ENCODE results near the gene HCFC1.

Gene HCFC1

DNA sequence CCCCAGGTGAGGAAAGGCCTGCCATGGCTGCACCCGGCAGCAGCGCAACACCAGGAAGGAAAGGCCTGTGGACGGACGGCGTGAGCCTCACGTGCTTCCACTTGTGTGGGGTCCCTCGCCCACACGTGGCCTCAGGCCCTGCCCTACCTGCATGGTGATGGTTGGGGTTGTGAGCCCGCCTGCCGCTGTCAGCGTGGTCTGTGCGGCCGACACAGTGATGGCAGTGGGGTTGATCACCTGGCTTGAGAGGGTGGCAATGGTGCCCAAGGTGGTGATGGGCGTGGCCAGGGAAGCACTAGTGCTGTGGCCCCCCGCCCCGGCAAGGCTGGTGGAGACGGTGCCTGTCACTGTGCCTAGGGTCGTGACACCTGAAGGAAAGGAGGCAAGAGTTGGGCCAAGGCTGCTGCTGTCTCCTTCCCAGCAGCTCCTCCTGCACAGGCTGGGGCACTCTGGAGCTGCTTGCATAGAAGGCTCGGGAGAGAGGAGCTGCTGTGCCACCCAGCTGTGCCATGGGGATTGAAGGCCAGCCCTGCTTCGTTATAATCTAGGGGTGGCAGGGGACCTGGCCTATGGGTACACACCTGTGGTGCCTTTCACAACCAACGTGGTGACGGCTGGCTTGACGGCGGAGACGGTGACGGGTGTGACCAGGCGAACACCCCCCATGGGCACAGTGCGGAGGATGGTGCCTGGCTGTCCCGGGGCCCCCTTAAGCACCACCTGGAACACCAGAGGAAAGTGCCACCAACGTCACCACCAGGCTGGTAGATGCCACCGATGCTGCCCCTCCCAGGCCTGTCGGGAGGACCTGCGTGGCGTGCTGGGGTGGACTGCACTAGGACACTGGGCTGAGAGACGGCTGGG, 15.3 kb downstream of the HCFC1 start:
- DNase-seq = no peak

DNA sequence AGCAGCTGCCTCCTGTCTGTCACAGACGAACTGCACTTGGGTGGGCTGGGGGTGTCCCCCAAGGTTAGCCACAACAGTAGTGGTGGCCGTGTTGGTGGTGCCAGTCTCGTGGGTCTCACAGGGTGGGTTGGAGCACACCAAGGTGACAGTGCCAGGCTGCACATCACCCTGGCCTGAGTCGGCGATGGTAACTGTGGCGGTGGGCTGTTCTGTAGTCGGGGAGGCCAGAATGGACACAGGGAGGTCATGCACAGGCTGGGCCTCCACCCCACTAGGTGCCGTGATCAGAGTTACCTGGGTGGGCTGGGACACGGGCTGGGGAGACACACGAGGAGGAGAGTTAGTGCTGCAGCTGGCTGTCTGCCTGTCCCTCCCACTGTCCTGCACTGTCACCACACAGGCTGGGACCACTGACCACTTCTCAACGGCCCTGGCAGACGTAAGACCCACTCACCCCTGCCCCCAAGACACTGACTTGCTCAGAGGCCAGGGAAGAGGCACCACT, 16.3 kb downstream of the HCFC1 start:
- no peak for DNase-seq

DNA sequence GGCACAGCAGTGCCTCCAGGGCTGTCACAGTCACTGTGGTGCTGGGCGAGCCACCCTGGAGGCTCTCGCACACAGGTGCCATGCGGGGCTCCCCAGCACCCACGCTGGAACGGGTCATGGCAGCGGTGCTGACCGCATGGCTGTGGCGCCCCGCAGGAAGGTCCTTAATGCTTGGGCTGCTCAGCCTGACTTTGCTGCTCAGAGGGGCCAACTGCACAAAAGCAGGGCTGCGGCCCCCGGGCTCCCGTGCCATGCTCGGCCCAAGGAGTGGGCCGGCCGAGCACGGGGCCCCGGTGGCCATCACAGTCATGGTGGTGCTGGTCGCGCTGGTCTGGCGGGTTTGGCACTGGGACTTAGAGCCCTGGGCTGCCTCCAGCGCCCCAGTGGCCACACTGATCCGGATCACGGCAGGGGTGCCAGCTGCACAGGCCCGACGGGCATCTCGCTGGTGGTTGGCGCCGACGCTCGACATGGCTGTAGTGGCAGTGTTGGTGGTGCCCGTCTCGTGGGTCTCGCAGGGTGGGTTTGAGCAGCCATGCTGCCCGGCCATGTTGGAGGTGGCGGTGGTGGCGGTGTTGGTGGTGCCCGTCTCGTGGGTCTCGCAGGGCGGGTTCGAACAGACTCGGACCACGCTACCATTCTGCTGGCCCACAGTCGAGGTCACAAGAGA, 16.9 kb downstream of the HCFC1 start:
- DNase-seq = no peak

DNA sequence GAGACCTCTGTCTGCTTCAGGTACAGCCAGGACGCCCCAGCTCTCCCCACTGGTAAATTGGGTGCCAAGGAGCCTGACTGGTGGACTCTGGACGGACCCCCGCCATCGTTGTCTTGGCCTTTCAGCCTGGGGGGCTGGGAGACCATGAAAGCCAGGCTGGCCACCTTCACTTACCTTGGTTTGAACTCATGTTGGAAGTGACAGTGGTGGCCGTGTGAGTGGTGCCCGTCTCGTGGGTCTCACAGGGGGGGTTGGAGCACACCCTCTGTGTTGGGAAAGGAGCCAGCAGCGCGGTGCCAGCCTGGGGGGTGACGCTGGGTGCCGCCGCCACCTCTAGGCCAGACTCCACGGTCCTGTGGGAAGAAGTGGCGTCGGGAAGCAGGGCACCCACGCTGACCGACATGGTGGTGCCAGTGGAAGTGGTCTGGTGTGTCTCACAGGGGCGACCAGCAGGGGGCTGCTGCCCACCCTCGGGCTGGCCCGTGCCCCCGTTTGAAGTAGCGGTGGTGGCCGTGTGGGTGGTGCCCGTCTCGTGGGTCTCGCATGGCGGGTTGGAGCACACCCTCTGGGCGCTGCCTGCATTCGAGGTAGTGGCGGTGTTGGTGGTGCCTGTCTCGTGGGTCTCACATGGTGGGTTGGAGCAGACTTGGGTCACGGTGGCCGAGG, 17.6 kb downstream of the HCFC1 start:
- DNase-seq = no peak

DNA sequence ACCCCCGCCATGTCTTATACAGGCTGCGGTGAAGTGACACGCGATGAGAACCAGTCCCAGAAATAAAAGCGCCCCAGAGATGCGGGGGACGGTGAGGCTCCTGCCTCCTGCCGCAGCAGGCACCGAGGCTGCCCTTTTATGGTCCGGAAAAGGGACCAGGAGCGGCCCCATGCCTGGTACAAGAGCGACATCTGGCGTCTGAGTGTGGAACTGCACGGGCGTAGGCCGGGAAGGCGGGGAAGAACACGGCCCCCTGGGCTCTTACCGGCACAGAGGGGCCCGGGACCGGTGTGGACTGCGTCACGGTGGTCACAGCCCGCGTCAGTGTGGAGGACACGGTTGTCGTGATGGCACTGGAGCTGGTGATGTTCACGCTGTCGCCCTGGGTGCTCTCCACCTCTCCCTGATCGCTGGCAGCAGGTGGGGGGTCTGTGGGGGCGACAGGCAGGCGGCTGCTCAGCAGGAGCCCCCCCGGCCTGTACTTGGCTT, 18.2 kb downstream of the HCFC1 start:
- no peak for DNase-seq

DNA sequence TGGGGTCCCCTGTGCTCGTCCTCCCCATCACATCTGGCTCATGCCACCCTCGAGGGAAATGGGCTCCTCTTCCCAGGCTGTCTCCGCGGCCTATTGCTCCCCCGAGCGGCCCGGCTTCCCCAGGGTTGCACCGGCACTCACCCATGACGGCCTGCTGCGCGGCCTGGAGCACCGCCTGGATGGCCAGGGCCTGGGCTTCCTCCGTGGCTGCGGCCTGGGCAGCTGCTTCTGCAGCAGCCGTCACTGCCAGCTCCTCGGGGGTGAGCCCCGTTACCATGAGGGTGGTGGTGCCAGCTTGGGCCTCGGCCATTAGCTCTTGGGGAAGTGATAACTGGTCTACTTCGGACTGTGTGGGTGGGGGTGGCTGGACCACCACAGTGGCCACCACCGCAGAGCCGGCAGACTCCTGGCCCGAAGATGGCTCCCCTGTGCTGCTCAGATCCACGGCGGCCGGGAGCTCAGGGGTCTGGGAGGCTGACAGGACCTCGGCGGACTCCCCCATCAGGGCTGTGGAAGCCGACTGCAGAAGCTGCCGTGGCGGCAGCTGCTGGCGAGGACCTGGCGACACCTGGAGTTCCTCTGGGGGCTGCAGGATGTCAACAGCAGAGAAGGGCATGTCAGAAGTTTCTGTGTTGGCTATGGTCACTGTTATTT, 19.1 kb downstream of the HCFC1 start:
- DNase-seq = no peak

- DNase-seq = no peak
Measured at GRCh38 chrX:153951683-153952372, 19.8 kb downstream of the HCFC1 start.

DNA sequence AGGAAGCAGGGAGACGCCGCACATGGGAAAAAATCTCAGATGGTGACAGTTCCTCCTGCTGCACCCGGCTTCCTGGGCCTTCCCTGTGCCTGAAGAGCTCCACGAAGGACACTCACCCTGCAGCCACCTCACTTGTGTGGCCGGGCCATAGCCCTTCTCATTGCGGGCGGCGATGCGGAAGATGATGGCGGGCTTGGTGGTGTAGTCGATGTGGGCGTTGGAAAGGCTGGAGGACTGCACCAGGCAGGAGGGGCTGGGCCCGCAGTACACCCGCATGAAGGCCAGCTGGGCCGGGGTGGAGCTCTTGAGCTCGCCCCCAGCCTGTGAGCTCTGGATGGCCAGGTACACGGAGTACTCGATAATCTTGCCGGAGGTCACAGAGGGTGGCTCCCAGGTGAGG, 21.5 kb downstream of the HCFC1 start:
- DNase-seq = no peak

DNA sequence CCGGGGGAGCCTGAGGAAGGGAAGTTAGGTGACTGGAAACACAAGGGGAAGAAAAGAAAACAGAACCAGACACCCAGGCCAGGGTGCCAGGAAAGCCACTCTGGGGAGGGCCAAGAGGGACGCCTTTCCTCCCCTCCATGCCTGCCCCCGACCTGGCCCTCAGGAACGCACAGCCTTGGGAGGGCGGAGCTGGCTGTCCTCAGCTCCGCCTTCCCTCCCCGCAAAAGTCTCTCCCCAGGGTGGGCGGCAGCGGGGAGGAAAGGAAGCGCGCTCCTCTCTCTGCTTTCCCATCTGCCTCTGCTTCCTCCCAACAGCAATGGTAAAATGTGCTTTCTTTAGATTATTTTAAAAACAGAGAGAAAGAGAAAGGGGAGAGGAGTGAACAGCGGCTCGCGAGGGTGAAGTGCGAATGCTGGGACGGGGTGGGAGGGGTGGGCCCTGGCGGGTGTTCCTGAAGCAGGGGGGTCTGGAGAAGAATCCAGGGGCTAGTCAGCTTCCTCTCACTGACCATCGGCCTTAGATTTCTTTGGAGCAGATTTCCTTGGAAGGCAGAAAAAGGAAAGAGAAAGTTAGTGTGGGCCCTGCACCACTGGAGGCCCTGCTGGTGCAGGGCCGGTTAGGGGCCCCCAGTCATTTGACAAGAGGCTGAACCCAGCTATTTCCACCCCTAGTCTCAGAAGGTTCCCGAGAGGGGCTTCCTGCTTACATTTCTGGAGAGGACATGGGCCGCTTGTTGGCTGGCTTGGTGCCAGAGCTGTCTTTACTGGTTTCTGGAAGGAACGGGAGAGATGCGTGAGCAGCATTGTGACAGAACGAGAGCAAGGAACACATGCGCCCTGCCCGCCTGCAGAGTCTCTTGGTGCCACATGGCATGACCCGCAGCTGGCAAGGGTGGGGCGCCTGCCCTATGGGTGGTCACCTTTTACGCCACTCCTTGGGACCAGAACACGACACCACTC, 22.5 kb downstream of the HCFC1 start:
- no peak for DNase-seq

GRCh38 chrX:153948002-153948466, 23.6 kb downstream of the HCFC1 start:
- no peak for DNase-seq

DNA sequence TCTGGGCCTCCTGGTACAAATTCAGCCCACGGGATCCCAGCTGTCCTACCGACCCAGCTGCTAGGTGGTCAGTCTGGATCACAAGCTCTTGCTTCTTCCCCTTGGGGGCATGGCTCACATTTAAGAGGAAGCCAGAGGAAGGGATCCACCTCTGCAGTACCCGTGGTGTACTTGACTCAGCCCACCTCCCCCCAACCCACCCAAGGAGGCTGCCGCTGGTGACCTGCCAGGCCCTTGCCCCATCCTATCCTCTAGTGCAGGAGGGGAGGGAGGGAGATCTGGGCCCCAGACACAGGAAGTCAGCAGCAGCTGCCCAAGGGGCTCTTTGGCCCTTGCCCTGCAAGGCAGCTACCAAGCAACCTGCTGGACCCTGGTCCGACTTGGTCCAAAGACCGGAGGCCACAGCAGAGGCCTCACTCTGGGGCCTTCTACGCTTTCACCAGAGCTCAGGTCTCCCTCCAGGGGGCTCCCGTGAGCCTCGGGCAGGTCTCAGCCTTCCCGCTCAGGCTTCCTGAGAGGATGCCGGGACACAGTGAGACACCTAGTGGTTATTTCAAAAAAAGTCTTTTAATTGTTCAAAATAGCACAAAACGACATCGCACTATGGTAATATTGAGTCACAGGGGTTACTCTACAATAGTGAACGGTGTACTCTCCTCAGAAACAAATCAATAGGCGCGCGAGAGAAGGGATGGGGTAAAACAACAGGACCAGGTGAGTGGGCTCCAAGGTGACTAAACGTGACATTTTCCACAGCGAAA, 24.4 kb downstream of the HCFC1 start:
- DNase-seq = peak; percentile 44

- no peak for DNase-seq
Measured at GRCh38 chrX:153945956-153946943, 25.4 kb downstream of the HCFC1 start.

DNA sequence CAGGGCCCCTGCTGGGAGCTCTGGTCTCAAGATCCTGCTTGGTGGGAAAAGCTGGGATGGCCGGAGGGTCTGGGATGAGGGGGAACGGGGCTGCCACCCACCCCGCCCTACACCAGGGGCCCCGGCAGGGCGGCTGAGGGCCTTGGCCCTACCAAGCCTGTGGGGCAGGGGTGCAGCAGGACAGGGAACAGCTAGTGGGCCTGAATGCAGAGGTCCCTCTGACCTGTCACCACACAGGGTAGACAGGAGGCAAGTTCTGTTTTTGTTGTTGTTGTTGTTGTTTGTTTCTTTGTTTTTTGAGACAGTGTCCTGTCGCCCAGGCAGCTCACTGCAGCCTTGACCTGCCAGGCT, 26.8 kb downstream of the HCFC1 start:
- no peak for DNase-seq

GRCh38 chrX:153944140-153944799, 27.3 kb downstream of the HCFC1 start, which contains the start of gene RENBP:
Gene RENBP (minus strand): TSS chrX:153944643. CDS start chrX:153944610, 33 bp downstream.
- no peak for DNase-seq

DNA sequence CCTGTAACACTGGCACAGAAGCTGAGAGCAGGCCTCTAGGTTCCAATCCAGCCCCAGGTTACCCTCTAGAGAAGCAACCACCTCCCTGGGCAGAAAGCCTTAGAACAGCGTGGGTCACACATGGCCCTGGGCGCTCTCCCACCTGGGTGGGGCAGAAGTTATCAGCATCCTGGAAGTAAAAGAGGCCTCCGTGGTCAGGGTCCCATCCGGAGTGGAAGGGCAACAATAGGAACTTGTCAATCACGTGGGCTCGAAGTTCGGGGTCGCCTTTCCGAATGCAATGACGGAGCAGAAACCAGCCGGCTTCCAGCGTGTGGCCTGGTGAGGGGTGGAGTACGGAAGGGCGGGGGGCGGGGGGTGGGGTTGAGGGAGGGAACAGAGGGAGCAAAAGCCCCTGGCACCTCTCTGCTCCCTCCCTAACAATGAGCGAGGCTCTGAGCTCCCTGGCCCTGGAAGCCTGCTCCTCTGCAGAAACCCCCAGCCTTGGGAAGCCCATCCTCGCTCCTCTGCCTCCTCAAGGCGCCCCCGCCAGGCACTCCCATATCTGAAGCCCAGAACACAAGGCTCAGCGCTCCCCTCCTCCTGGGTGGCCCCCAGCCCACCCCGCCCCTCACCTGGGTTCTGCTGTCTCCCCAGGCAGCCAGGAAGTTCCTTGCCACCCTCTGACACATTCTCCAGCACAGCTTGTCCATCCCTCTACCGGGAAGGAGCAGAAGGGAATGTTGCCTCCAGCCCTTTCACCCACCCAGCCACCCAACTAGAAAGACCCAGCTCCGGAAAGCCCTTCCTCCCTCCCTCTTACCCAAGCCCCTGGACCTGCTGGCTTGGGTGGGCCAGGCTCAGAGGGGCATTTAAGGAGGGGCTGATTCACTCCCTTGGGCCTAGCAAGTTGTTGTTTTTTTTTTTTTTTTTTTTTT, 30.0 kb downstream of the HCFC1 start:
- DNase-seq = no peak

DNA sequence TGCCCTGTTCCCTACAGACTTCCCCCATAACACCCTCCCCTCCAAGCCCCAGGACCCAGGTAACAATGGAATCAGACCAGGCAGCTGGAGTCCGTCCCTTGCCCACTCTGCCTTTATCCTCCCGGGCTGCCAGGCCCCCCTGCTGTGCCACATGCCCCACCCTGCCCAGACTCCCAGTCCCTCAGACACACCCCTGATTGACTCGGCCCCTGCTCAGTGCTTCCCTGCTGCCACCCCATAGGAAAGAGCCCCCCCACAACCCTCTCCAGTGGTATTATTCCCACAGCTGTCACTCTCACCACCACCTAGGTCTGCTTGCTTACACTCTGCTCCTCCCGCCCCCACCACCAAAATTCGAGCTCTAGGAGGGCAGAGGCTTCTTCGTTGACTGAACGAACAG, 32.0 kb downstream of the HCFC1 start:
- DNase-seq = no peak

DNA sequence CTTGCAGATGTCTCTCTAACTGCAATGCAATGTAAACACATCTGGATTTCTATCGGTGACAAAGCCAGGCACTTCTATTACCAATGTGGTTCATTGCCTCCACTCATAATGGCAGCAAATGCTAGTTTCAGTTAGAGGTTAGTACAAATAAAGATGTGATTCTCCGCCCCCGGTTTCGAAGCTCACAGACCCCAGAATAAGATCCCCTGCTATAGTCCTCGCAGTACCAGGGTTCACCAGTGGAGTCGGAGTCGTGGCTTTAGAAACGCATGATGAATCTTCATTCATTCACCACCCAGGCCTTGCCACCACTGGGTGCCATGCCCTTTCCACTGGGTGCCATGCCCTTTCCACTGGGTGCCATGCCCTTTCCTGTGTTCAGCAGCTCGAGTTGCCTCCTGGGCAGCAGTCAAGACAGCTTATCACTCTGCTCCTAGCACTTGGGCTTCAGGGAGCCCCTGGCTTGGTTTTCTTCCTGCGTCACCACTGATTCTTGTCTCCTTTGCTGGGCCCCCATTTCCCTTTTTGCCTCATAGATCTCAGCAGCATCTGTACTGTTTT, 33.3 kb downstream of the HCFC1 start:
- no peak for DNase-seq
